HepG2 (cell line): Measurements from ENCODE around the gene COLQ.

ENCODE experiments used
- MED1 ChIP-seq: sonication (generic); formaldehyde crosslinking; IDR thresholded peaks from 2 replicates; pipeline ENCODE4 v1.4.0; 2020; ENCODE audit warnings: missing genetic modification reagents
- ZBTB21 ChIP-seq: sonication (generic); formaldehyde crosslinking; IDR thresholded peaks from 2 replicates; pipeline ENCODE4 v1.4.0; 2020; ENCODE audit warnings: missing genetic modification reagents
- ZNF329 ChIP-seq: sonication (generic); formaldehyde crosslinking; IDR thresholded peaks from 2 replicates; pipeline ENCODE4 v1.9.0; 2021; ENCODE audit warnings: low read depth, mild to moderate bottlenecking, missing genetic modification reagents

GRCh38 chr3:15539066-15539465 is 17.6 kb upstream of the COLQ start:
- TF ChIP-seq MED1 (CRISPR knock-in tag) = no peak
- TF ChIP-seq ZNF329 (CRISPR knock-in tag) = no peak
- TF ChIP-seq ZBTB21 = no peak
